SK-MEL-5 (cell line): ENCODE data around the gene ACOX1. TPM values are rescaled to one million over a fixed set of nuclear protein-coding genes. Genes with fewer than 3 reads are reported as not detected.

ENCODE experiments used
- DNase-seq: peaks from one replicate; pipeline ENCODE4 v3.0.0-alpha.2; 2016; ENCODE audit warnings: low read depth, low spot score
- in situ Hi-C: cut with HindIII; loops from 2 replicates; pipeline ENCODE4 v1.10.0; 2016; ENCODE audit warnings: low sequenced_read_pairs, high pct_unique_total_duplicates, low pct_unique_long_range_greater_than_20kb
- total RNA-seq: library from RNA; depleted of rRNA; stranded (reverse); fragments of >200 nt; shearing (Covaris generic); gene quantifications from 2 replicates; pipeline ENCODE4 v1.2.3, GENCODE V29; 2014

ACOX1 gene
- total RNA-seq, 1 experiment from 2014 or later: 43.2 TPM

GRCh38 chr17:76011951-76012350, 33.0 kb upstream of the ACOX1 start:
- in situ Hi-C loops: no loop called here
- no peak for DNase-seq

GRCh38 chr17:76009969-76010661, 31.1 kb upstream of the ACOX1 start:
- DNase-seq: no peak
- in situ Hi-C loops: no loop called here

- DNase-seq: no peak
Measured at GRCh38 chr17:76009447-76009846, 30.5 kb upstream of the ACOX1 start.

GRCh38 chr17:76008630-76009425, 29.9 kb upstream of the ACOX1 start:
- in situ Hi-C loops: no loop called here
- DNase-seq: no peak

More at GRCh38 chr17:76009447-76009846, 30.5 kb upstream of the ACOX1 start:
- in situ Hi-C loops: no loop called here

GRCh38 chr17:76008208-76008607, 29.2 kb upstream of the ACOX1 start:
- no peak for DNase-seq
- in situ Hi-C loops: no loop called here

GRCh38 chr17:76007850-76008165, 28.8 kb upstream of the ACOX1 start:
- no peak for DNase-seq
- in situ Hi-C loops: no loop called here

- in situ Hi-C loops: no loop called here
- no peak for DNase-seq
Measured at GRCh38 chr17:76007131-76007849, 28.3 kb upstream of the ACOX1 start.

GRCh38 chr17:76005263-76006149, 26.5 kb upstream of the ACOX1 start:
- in situ Hi-C loops: no loop called here
- DNase-seq: peak; percentile 92

- in situ Hi-C loops: no loop called here
- DNase-seq: no peak
Measured at GRCh38 chr17:76004750-76005262, 25.8 kb upstream of the ACOX1 start.

GRCh38 chr17:76003915-76004314, 24.9 kb upstream of the ACOX1 start:
- in situ Hi-C loops: no loop called here
- no peak for DNase-seq

GRCh38 chr17:76002100-76002499, 23.1 kb upstream of the ACOX1 start:
- in situ Hi-C loops: no loop called here
- no peak for DNase-seq

- in situ Hi-C loops: no loop called here
- DNase-seq: no peak
Measured at GRCh38 chr17:76000755-76001521, 22.0 kb upstream of the ACOX1 start, which contains the start of gene CDK3. CDK3 (plus strand) TSS chr17:76000855; CDS start chr17:76001426, 571 bp downstream.

GRCh38 chr17:76000016-76000754, 21.2 kb upstream of the ACOX1 start:
- DNase-seq: peak; percentile 78
- in situ Hi-C loops: no loop called here

GRCh38 chr17:75998327-75998795, 19.4 kb upstream of the ACOX1 start:
- DNase-seq: peak; percentile 43
- in situ Hi-C loops: no loop called here

GRCh38 chr17:75996665-75997590, 18.0 kb upstream of the ACOX1 start:
- in situ Hi-C loops: no loop called here
- peak; percentile 35 for DNase-seq
